ENCODE data around the gene SARS1. TPM values are rescaled to one million over a fixed set of nuclear protein-coding genes. Genes with fewer than 3 reads are reported as not detected.

SARS1 gene
- total and polyA plus RNA-seq, 2 of the 8 experiments (the other 6 are each of a cell fraction or from before 2014, with no cell fraction given): 83.1 to 146 TPM

- TF ChIP-seq SP2 (IDR thresholded peaks at IDR 0.05; ENCODE audit: low read length) (no peak), SIRT6 (IDR thresholded peaks at IDR 0.05; ENCODE audit: low read length) (no peak), CBX5 (IDR thresholded peaks at IDR 0.05; ENCODE audit: low read depth, low read length) (no peak), TAF1 (IDR thresholded peaks at IDR 0.05; ENCODE audit: low read depth, low read length) (no peak), HDAC2 (IDR thresholded peaks at IDR 0.05; ENCODE audit: borderline replicate concordance in 1 of 2, low read depth in 2 of 2, low read length in 2 of 2) (no peak)
These were observed 27.0 kb upstream of the SARS1 start (continued) for GRCh38 chr1:109186733-109187086.
